ENCODE measurements around the gene LAPTM4A. TPM values are rescaled to one million over a fixed set of nuclear protein-coding genes. Genes with fewer than 3 reads are reported as not detected.
"Not testable (repeated sequence)": the region's sequence is repeated elsewhere in the genome, so short reads cannot be mapped to it uniquely, and the experiment has no call there.

LAPTM4A gene
- total RNA-seq, 1 experiment from 2014 or later: 125 TPM

GRCh38 chr2:20074901-20075300 lies 23.5 kb upstream of the LAPTM4A start:
- ChIA-PET CTCF (no interaction called here), POLR2A (ENCODE audit: unreplicated experiment) (no interaction called here)
- H2AFZ ChIP-seq: no peak overlapping the region

GRCh38 chr2:20074046-20074648 lies 22.7 kb upstream of the LAPTM4A start:
- BruUV-seq (replicated peaks); H3K27me3 ChIP-seq (ENCODE audit: insufficient read depth, low read depth); H3K36me3 ChIP-seq (ENCODE audit: low read depth); H4K20me1 ChIP-seq (ENCODE audit: insufficient read depth); H3K79me2 ChIP-seq (ENCODE audit: low read depth); H3K9me3 ChIP-seq (ENCODE audit: insufficient read depth, low read depth); intact Hi-C loops (cut with micrococcal nuclease; ENCODE audit: unreplicated experiment); DNase-seq; H3K9me2 ChIP-seq (ENCODE audit: insufficient read depth); H2AFZ ChIP-seq; CTCF ChIA-PET; H3K4me3 ChIP-seq: not testable (repeated sequence)
- Histone ChIP-seq H3F3A (ENCODE audit: insufficient read depth, low read depth) (peaks cover 40% of the 10 kb centered on the region), H3K4me1 (replicated peaks; ENCODE audit: insufficient read depth) (peaks cover 59% of the 10 kb centered on the region), H3K4me2 (peak overlapping the region; percentile 76; the same call in 1 of the 2 replicates), H3K27ac (peak overlapping the region; percentile 99)
- POLR2A ChIA-PET (ENCODE audit: unreplicated experiment): interaction anchor here (0.5 kb wide), 1 partner anchor 119 kb away, joined by 3 read pairs; no protein-coding TSS in a partner anchor

More at GRCh38 chr2:20074901-20075300, 23.5 kb upstream of the LAPTM4A start:
- Histone ChIP-seq H3K4me2 (no peak overlapping the region), H3K27me3 (ENCODE audit: insufficient read depth, low read depth) (no peaks in the 10 kb centered on the region), H4K20me1 (ENCODE audit: insufficient read depth) (no peaks in the 10 kb centered on the region), H3K4me1 (replicated peaks; ENCODE audit: insufficient read depth) (peaks cover 53% of the 10 kb centered on the region), H3K79me2 (ENCODE audit: low read depth) (no peaks in the 10 kb centered on the region), H3K9me2 (ENCODE audit: insufficient read depth) (no peaks in the 10 kb centered on the region), H3K27ac (no peak overlapping the region), H3K36me3 (ENCODE audit: low read depth) (no peaks in the 10 kb centered on the region), H3F3A (ENCODE audit: insufficient read depth, low read depth) (peaks cover 40% of the 10 kb centered on the region), H3K9me3 (ENCODE audit: insufficient read depth, low read depth) (no peaks in the 10 kb centered on the region), H3K4me3 (no peak overlapping the region)
- intact Hi-C loops (cut with micrococcal nuclease; ENCODE audit: unreplicated experiment): no loop called here
- BruUV-seq (replicated peaks): no TSS peak
- no peak for DNase-seq
- TF ChIP-seq EZH2 (IDR thresholded peaks at IDR 0.05; ENCODE audit: low read depth): no peak
- TF ChIP-seq CTCF (conservative IDR thresholded peaks at IDR 0.05): no peak

GRCh38 chr2:20073460-20073859 lies 22.0 kb upstream of the LAPTM4A start:
- Histone ChIP-seq H3K79me2 (ENCODE audit: low read depth) (no peaks in the 10 kb centered on the region), H3K36me3 (ENCODE audit: low read depth) (no peaks in the 10 kb centered on the region), H3F3A (ENCODE audit: insufficient read depth, low read depth) (peaks cover 42% of the 10 kb centered on the region), H4K20me1 (ENCODE audit: insufficient read depth) (no peaks in the 10 kb centered on the region), H3K9me2 (ENCODE audit: insufficient read depth) (no peaks in the 10 kb centered on the region), H3K4me2 (peak overlapping the region; percentile 76), H3K4me1 (replicated peaks; ENCODE audit: insufficient read depth) (peaks cover 64% of the 10 kb centered on the region), H3K27me3 (ENCODE audit: insufficient read depth, low read depth) (no peaks in the 10 kb centered on the region), H3K4me3 (no peak overlapping the region), H2AFZ (no peak overlapping the region), H3K27ac (peak overlapping the region; percentile 99), H3K9me3 (ENCODE audit: insufficient read depth, low read depth) (no peaks in the 10 kb centered on the region)
- CTCF ChIA-PET: no interaction called here
- DNase-seq: no peak
- POLR2A ChIA-PET (ENCODE audit: unreplicated experiment): no interaction called here
- BruUV-seq (replicated peaks): no TSS peak
- TF ChIP-seq EZH2 (IDR thresholded peaks at IDR 0.05; ENCODE audit: low read depth) (no peak), CTCF (conservative IDR thresholded peaks at IDR 0.05) (no peak)
- intact Hi-C loops (cut with micrococcal nuclease; ENCODE audit: unreplicated experiment): no loop called here

All from PC-9 (cell line).